ENCODE data around the gene LMX1B.

The LMX1B gene

GRCh38 chr9:126684345-126684744, 70.6 kb downstream of the LMX1B start:
- TF ChIP-seq POU6F1 (CRISPR knock-in tag; IDR thresholded peaks at IDR 0.05; ENCODE audit: borderline replicate concordance, low read depth): no peak
- no peak for TF ChIP-seq ZNF8 (CRISPR knock-in tag; IDR thresholded peaks at IDR 0.05)
- no peak for TF ChIP-seq CREB5 (CRISPR knock-in tag; IDR thresholded peaks at IDR 0.05; ENCODE audit: low read depth)
- TF ChIP-seq ZNF565 (CRISPR knock-in tag; conservative IDR thresholded peaks at IDR 0.05; ENCODE audit: low read depth): no peak
- ATAC-seq: no peak

GRCh38 chr9:126684965-126685465, 71.3 kb downstream of the LMX1B start:
- no peak for ATAC-seq
- TF ChIP-seq ISL1 (CRISPR knock-in tag; IDR thresholded peaks at IDR 0.05) (no peak), GLIS3 (CRISPR knock-in tag; IDR thresholded peaks at IDR 0.05) (no peak), PATZ1 (CRISPR knock-in tag; IDR thresholded peaks at IDR 0.05; ENCODE audit: borderline replicate concordance) (no peak), ZC3H10 (CRISPR knock-in tag; IDR thresholded peaks at IDR 0.05) (no peak), ZFP3 (CRISPR knock-in tag; IDR thresholded peaks at IDR 0.05) (peak; percentile 83), BACH2 (CRISPR knock-in tag; IDR thresholded peaks at IDR 0.05; ENCODE audit: borderline replicate concordance) (no peak)

GRCh38 chr9:126687930-126688461, 74.3 kb downstream of the LMX1B start:
- TF ChIP-seq POU6F1 (CRISPR knock-in tag; IDR thresholded peaks at IDR 0.05; ENCODE audit: borderline replicate concordance, low read depth) (no peak), PPARA (CRISPR knock-in tag; IDR thresholded peaks at IDR 0.05; ENCODE audit: borderline replicate concordance) (no peak), SNAI2 (CRISPR knock-in tag; IDR thresholded peaks at IDR 0.05) (no peak), ZFP3 (CRISPR knock-in tag; IDR thresholded peaks at IDR 0.05) (no peak), TCF4 (CRISPR knock-in tag; IDR thresholded peaks at IDR 0.05; ENCODE audit: borderline replicate concordance) (no peak), CREB5 (CRISPR knock-in tag; IDR thresholded peaks at IDR 0.05; ENCODE audit: low read depth) (no peak), GLIS3 (CRISPR knock-in tag; IDR thresholded peaks at IDR 0.05) (no peak), RARB (CRISPR knock-in tag; IDR thresholded peaks at IDR 0.05) (no peak), TOX (CRISPR knock-in tag; IDR thresholded peaks at IDR 0.05; ENCODE audit: borderline replicate concordance) (no peak), ZFP30 (CRISPR knock-in tag; IDR thresholded peaks at IDR 0.05) (no peak), TSHZ2 (CRISPR knock-in tag; IDR thresholded peaks at IDR 0.05) (no peak), ISL1 (CRISPR knock-in tag; IDR thresholded peaks at IDR 0.05) (no peak), PATZ1 (CRISPR knock-in tag; IDR thresholded peaks at IDR 0.05; ENCODE audit: borderline replicate concordance) (no peak), ARNTL (CRISPR knock-in tag; IDR thresholded peaks at IDR 0.05; ENCODE audit: borderline replicate concordance, low read depth) (no peak), CSRNP3 (CRISPR knock-in tag; IDR thresholded peaks at IDR 0.05) (no peak), OSR1 (CRISPR knock-in tag; IDR thresholded peaks at IDR 0.05) (no peak), ZNF70 (CRISPR knock-in tag; IDR thresholded peaks at IDR 0.05) (no peak), BACH2 (CRISPR knock-in tag; IDR thresholded peaks at IDR 0.05; ENCODE audit: borderline replicate concordance) (no peak), CSDC2 (CRISPR knock-in tag; IDR thresholded peaks at IDR 0.05) (no peak), ZNF565 (CRISPR knock-in tag; conservative IDR thresholded peaks at IDR 0.05; ENCODE audit: low read depth) (no peak)
- ATAC-seq: no peak

Measured in SK-N-SH treated with all-trans-retinoic acid at 6 μM for 48 hours (cell line).